GM19238 (cell line): ENCODE results near the gene PAK6.

Experiments used
- DNase-seq: peaks from one replicate; pipeline ENCODE4 v3.0.0; 2011; ENCODE audit warnings: low spot score; ENCODE audit not compliant: insufficient read length

The PAK6 gene

GRCh38 chr15:40276927-40277326, 38.1 kb downstream of the PAK6 start:
- DNase-seq, result no peak

- no peak for DNase-seq
Measured at GRCh38 chr15:40277471-40277870, 38.6 kb downstream of the PAK6 start.

- DNase-seq, result no peak
Measured at GRCh38 chr15:40278026-40278425, 39.2 kb downstream of the PAK6 start.

GRCh38 chr15:40279437-40280141, 40.7 kb downstream of the PAK6 start:
- peak; percentile 71 for DNase-seq

GRCh38 chr15:40280260-40281056, 41.6 kb downstream of the PAK6 start:
- DNase-seq, result no peak

GRCh38 chr15:40281057-40281800, 42.4 kb downstream of the PAK6 start:
- DNase-seq, result no peak

GRCh38 chr15:40281801-40282146, 42.9 kb downstream of the PAK6 start:
- no peak for DNase-seq

- DNase-seq, result peak; percentile 50
Measured at GRCh38 chr15:40282147-40282868, 43.4 kb downstream of the PAK6 start.

GRCh38 chr15:40282869-40283614, 44.2 kb downstream of the PAK6 start, which contains the start of gene ANKRD63:
Gene ANKRD63, minus strand, starts transcription at chr15:40283064. Its CDS starts 478 bp downstream, at chr15:40282586.
- peak; percentile 58 for DNase-seq

GRCh38 chr15:40283615-40284300, 44.9 kb downstream of the PAK6 start:
- DNase-seq, result no peak

GRCh38 chr15:40285151-40285550, 46.3 kb downstream of the PAK6 start:
- DNase-seq, result no peak

- DNase-seq, result no peak
Measured at GRCh38 chr15:40285554-40286011, 46.7 kb downstream of the PAK6 start.

GRCh38 chr15:40286061-40286532, 47.2 kb downstream of the PAK6 start:
- no peak for DNase-seq

- DNase-seq, result no peak
Measured at GRCh38 chr15:40286794-40287193, 47.9 kb downstream of the PAK6 start.

- no peak for DNase-seq
Measured at GRCh38 chr15:40287505-40287904, 48.6 kb downstream of the PAK6 start.

GRCh38 chr15:40287968-40288367, 49.1 kb downstream of the PAK6 start:
- no peak for DNase-seq

- DNase-seq, result no peak
Measured at GRCh38 chr15:40289140-40289775, 50.4 kb downstream of the PAK6 start.

- no peak for DNase-seq
Measured at GRCh38 chr15:40290545-40290917, 51.7 kb downstream of the PAK6 start.

GRCh38 chr15:40290918-40291574, 52.2 kb downstream of the PAK6 start:
- no peak for DNase-seq
